Urinary bladder (tissue), 4 donors: Measurements from ENCODE around the gene CTU2. TPM values are rescaled to one million over a fixed set of nuclear protein-coding genes. Genes with fewer than 3 reads are reported as not detected.

Experiments
- DNase-seq: peaks from one replicate; pipeline ENCODE4 v3.0.0-alpha.2; 2015; ENCODE audit errors: extremely low spot score
- H3K27ac ChIP-seq: one replicate; pipeline ENCODE4 v1.5.1; 2013; ENCODE audit warnings: low read depth, mild to moderate bottlenecking, moderate library complexity
- H3K36me3 ChIP-seq: one replicate; pipeline ENCODE4 v1.6.1; 2013; ENCODE audit warnings: mild to moderate bottlenecking, moderate library complexity; ENCODE audit not compliant: insufficient read depth
- H3K4me1 ChIP-seq: one replicate; pipeline ENCODE4 v1.6.1; 2013; ENCODE audit warnings: mild to moderate bottlenecking, moderate library complexity; ENCODE audit not compliant: insufficient read depth
- H3K4me3 ChIP-seq: one replicate; pipeline ENCODE4 v1.5.1; 2013; ENCODE audit warnings: low read depth, low read length
- WGBS: extraction: QIAGEN DNeasy Blood & Tissue Kit; methylation state at CpG from one replicate; pipeline ENCODE4 v1.1.7; 2013; 5-methylcytosine and 5-hydroxymethylcytosine counted together
- polyA plus RNA-seq: library from polyadenylated mRNA; stranded (reverse); fragments of 200-250 nt; gene quantifications from one replicate; pipeline ENCODE4 v1.2.3, GENCODE V29; 2013
- total RNA-seq: library from RNA; depleted of rRNA; stranded (reverse); fragments of >200 nt; gene quantifications from one replicate; pipeline ENCODE4 v1.2.3, GENCODE V29; 2014
- donor health status: healthy with polysubstance abuse.
- donor health status: healthy.

Gene CTU2
- total and polyA plus RNA-seq, 2 donors: 6.8 to 15.4 TPM

DNA sequence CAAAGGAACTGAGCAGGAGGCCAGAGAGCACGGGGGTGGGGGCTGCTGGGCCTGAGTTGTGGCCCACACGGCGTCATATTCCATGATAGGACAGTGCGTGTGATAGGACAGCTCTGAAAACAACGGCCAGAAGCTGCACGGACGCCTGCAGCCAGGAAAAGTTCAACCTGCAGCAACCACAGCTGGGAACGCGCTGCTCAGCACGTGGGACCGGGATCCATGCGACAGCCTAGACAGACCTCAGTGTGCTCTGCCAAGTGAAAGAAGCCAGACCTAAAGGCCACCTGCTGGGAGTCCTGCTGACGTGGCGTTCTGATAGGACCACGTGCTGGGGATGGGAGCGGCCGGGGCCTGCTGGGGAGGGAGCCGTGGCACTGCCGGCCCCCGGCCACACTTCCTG, 21.6 kb downstream of the CTU2 start:
- Histone ChIP-seq H3K36me3 (peaks cover 12% of the 10 kb centered on the region), H3K27ac (no peak overlapping the region), H3K4me3 (no peak overlapping the region), H3K4me1 (no peaks in the 10 kb centered on the region)
- 70% methylated on average over 20 of the region's 20 CpGs for WGBS
- no peak for DNase-seq

DNA sequence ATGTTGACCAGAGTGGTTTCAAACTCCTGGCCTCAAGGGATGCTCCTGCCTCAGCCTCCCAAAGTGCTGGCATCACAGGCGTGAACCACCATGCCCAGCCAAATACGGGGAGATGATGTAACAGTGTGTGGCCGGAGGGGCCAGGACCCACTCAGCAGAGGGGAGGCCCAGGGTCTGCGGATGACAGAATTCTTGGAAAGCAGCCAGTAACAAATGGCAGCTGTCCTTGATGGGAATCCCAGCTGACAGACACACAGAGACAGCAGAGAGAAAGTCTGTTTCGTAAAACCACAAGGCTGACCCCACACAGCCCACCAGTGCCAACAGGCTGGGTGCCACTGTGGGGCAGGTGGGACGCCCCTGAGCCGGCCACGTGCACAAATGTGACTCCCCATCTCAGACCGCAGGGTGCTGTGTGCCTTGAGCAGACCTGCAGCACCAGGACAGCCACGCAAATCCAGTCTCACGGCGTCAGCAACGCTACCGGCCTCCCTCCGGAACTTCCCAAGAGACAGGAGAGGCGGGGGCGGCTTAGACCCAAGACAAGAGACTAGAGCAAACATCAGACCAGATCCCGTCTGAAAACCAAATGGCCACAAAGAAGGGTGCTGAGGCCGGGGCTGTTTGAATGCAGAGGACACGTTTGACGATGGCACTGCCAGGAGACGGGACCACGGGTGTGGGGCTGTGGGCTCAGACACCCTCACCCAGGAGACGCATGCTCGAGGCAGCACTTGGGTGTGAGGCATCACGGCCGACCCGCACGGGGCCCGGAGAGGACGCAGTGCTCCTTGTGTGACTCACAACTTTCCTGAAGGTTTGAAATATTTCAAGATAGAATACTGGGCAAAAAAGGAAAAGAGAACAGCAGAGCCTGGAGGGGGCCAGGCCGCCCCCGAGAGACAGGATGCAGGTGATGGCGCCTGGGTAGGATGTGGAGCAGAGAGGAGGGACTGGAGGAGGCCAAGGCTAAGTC, 24.6 kb downstream of the CTU2 start:
- Histone ChIP-seq H3K4me1 (no peaks in the 10 kb centered on the region), H3K36me3 (peaks cover 10% of the 10 kb centered on the region), H3K4me3 (no peak overlapping the region), H3K27ac (no peak overlapping the region)
- no peak for DNase-seq
- WGBS: 83% methylated on average over 34 of the region's 34 CpGs

DNA sequence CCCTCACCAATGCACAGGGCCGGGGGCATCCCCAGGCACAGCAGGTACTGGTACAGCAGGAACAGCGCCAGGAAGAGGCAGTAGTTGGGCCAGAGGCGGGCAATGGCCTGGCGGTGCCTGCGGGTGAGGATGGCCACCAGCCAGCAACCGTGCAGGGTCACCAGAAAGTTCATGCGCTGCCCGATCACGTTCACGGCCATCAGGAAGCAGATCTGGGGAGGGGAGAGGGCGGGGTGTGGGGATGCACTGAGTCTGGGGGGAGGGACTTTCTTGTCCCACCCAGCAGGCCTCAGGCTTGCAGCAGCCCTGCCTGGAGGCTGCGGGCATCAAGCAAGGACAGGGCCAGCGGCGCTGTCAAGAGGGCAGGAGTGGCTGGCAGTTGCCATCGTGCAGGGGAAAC, 25.4 kb downstream of the CTU2 start:
- WGBS: 80% methylated on average over 15 of the region's 15 CpGs
- Histone ChIP-seq H3K27ac (no peak overlapping the region), H3K4me1 (no peaks in the 10 kb centered on the region), H3K4me3 (no peak overlapping the region), H3K36me3 (peaks cover 6% of the 10 kb centered on the region)
- DNase-seq: no peak

DNA sequence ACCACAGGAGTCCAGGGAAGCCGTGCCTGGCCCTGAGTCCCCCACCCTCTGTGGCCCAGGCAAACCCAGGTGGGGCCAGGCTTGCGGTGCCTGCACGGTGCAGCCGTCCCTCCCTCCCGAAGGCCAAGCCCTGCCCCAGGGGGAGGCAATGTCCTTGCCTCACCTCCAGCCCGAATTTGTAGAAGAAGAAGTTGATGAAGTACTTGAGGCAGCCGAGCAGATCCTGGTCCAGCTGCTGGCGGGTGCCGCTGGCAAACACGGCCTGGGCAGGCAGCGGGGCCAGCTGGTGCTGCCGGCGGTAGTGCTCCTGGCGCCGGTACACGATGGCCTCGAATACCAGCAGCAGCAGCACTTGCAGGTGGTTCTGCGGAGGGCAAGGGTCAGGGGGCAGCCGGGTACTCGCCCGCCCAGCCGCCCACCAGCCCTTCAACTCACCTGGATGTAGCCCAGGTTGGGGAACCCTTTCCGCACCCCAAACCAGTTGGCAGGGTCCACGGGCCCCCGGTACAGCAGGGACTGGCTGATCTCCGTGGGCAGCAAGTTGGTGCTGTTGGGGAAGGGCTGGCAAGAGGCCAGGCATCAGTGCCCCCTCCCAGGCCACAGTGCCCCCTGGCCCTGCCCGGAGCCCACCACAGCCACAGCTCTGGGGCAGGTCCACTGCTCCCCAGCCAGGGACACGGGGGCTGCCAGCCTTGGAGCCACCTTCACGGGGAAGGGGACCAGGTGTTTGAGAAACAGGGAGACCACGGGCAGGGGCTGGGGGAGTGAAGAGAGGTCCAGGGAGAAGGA, 26.1 kb downstream of the CTU2 start:
- H3K4me1 ChIP-seq: no peaks in the 10 kb centered on the region
- 77% methylated on average over 30 of the region's 30 CpGs for WGBS
- H3K4me3 ChIP-seq: no peak overlapping the region
- no peak overlapping the region for H3K27ac ChIP-seq
- peaks cover 3% of the 10 kb centered on the region for H3K36me3 ChIP-seq
- no peak for DNase-seq

DNA sequence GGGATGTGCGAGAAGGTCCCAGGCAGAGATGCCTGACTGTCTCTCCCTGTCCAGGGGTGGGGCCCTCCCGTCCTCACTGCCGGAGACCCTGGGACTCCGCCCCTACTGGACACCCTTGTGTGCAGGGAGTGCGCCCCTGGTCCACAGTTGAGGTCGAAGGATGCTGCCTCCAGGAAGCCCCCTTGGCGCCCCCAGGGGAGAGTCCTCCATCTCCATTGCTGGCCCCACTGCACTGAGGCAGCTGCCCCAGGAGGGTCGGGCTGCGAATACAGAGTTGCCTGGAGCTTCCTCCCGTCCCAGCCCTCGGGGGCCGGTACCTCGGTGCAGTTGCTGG, 26.6 kb downstream of the CTU2 start:
- no peaks in the 10 kb centered on the region for H3K4me1 ChIP-seq
- DNase-seq: no peak
- H3K4me3 ChIP-seq: no peak overlapping the region
- WGBS: 81% methylated on average over 13 of the region's 13 CpGs
- H3K27ac ChIP-seq: no peak overlapping the region
- peaks cover 3% of the 10 kb centered on the region for H3K36me3 ChIP-seq

DNA sequence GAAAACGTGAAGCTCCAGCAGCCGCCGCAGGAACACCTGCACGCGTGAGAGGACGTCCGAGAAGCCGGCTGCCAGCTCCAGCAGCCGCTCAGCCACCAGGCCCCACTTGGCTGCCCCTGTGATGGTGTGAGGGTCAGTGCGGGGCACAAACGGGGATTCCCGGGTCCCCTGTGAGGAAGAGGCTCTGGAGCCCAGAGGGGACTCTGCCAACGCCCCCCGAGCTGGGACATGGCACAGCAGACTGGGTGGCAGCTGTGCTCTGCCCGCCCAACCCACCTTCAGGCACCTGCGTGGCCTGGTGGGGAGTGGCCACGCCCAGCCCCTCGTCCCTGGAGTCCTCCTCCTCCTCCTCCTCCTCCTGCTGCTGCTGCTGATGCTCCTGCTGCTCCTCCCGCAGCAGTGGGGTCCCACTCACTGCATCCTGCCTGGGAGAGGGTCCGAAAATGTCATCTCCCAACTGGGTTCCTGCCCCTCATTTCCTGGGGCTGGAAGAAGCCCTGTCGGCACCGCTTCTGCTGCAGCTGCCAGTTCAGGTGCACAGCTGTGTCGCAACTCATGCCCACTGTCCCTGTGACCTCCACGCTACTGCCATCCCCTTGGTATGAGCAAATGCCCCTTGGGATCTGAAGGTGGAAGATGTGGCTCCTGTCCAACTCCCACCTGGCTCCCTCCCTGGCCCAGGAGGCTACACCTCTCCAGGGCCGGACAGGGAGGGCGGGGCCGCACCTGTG, 27.5 kb downstream of the CTU2 start:
- Histone ChIP-seq H3K27ac (no peak overlapping the region), H3K36me3 (peaks cover 3% of the 10 kb centered on the region), H3K4me3 (no peak overlapping the region), H3K4me1 (no peaks in the 10 kb centered on the region)
- WGBS: 90% methylated on average over 27 of the region's 27 CpGs
- no peak for DNase-seq

DNA sequence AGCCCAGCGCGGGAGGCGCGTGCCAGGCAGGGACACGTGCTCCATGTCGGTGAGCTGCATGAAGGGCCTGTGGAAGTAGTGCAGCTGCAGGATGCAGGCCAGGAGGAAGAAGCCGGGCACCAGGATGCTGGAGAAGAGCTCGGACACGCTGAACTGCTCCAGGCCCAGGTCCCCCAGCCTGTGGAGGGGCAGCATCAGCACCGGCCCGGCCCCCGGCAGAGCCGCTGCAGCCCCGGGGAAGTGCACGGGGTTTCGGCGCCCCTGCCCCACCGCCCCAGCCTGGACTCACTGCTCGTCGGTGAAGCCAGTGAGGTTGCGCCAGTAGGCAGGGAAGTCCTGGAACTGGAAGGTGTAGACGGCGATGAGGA, 28.0 kb downstream of the CTU2 start:
- H3K27ac ChIP-seq: no peak overlapping the region
- 93% methylated on average over 23 of the region's 23 CpGs for WGBS
- DNase-seq: no peak
- H3K36me3 ChIP-seq: peaks cover 3% of the 10 kb centered on the region
- no peak overlapping the region for H3K4me3 ChIP-seq
- no peaks in the 10 kb centered on the region for H3K4me1 ChIP-seq

DNA sequence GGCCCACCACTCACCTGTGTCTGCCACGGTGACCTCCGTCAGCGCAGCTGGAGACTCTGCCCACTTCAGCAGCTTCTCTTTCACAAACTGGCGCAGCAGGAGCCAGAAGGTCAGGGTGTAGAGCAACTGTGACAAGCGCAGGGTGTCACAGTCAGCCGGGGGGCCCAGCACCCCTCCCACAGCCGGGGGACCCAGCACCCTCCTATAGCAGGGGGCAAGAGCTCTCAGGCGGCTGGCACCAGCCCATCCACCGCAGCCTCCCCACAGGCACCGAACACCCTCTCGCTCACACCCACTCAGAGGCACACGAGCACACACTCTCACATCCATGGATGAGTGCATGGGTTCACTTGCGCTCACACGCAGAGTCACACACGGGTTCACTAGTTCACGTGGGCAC, 28.8 kb downstream of the CTU2 start:
- Histone ChIP-seq H3K4me3 (no peak overlapping the region), H3K4me1 (no peaks in the 10 kb centered on the region), H3K36me3 (no peaks in the 10 kb centered on the region), H3K27ac (no peak overlapping the region)
- no peak for DNase-seq
- WGBS: 94% methylated on average over 16 of the region's 16 CpGs

DNA sequence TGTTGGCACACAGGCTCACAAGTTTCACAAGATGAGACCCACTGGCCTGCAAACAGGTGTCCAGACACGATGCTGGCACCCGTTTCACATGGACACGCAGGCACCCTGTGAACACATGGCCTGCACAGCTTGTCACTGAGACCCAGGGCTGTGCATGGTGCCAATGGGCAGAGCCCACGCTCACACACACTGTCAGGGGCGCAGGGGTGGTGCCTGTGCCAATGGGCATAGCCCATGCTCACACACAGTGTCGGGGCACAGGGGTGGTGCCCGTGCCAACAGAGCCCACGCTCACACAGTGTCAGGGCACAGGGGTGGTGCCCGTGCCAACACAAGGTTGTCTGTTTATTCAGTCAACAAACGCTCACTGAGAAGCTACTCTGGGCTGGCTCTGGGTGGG, 29.3 kb downstream of the CTU2 start:
- H3K4me3 ChIP-seq: no peak overlapping the region
- no peak overlapping the region for H3K27ac ChIP-seq
- 90% methylated on average over 10 of the region's 10 CpGs for WGBS
- DNase-seq: no peak
- no peaks in the 10 kb centered on the region for H3K4me1 ChIP-seq
- H3K36me3 ChIP-seq: no peaks in the 10 kb centered on the region

DNA sequence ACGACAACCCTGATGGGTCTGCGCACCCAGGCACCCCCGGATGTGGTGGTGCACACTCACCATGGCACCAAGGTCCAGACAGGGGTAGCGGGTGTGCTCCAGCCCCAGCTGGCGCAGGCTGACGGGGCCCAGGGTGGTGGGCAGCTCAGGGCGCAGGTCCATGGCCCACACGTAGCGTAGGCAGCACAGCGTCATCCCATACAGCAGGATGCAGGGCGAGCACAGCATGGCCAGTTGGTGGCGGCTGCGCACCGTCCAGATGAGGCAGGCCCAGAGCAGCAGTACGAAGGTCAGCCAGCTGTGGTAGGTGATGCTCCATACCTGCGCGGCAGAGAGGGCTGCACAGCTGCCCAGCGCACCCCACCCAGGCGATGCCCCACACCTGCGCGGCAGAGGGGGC, 29.8 kb downstream of the CTU2 start:
- H3K36me3 ChIP-seq: no peaks in the 10 kb centered on the region
- 93% methylated on average over 21 of the region's 21 CpGs for WGBS
- no peak overlapping the region for H3K4me3 ChIP-seq
- no peak for DNase-seq
- H3K27ac ChIP-seq: no peak overlapping the region
- no peaks in the 10 kb centered on the region for H3K4me1 ChIP-seq

DNA sequence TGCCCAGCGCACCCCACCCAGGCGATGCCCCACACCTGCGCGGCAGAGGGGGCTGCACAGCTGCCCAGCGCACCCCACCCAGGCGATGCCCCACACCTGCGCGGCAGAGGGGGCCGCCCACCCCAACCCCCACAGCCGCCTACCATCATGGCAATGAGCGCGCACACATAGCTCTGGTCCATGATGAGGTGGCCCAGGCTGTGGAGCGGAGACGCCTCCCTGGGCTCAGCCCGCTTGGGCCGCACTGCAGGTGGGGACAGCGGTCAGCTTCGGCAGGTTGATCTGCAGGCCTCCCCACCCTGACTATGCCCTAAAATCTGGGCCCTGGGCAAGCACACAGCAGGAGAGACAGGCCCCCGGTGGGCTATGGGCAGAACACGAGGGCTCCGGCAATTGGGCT, 30.2 kb downstream of the CTU2 start:
- no peaks in the 10 kb centered on the region for H3K4me1 ChIP-seq
- 95% methylated on average over 21 of the region's 21 CpGs for WGBS
- DNase-seq: no peak
- H3K36me3 ChIP-seq: no peaks in the 10 kb centered on the region
- H3K27ac ChIP-seq: no peak overlapping the region
- H3K4me3 ChIP-seq: no peak overlapping the region

DNA sequence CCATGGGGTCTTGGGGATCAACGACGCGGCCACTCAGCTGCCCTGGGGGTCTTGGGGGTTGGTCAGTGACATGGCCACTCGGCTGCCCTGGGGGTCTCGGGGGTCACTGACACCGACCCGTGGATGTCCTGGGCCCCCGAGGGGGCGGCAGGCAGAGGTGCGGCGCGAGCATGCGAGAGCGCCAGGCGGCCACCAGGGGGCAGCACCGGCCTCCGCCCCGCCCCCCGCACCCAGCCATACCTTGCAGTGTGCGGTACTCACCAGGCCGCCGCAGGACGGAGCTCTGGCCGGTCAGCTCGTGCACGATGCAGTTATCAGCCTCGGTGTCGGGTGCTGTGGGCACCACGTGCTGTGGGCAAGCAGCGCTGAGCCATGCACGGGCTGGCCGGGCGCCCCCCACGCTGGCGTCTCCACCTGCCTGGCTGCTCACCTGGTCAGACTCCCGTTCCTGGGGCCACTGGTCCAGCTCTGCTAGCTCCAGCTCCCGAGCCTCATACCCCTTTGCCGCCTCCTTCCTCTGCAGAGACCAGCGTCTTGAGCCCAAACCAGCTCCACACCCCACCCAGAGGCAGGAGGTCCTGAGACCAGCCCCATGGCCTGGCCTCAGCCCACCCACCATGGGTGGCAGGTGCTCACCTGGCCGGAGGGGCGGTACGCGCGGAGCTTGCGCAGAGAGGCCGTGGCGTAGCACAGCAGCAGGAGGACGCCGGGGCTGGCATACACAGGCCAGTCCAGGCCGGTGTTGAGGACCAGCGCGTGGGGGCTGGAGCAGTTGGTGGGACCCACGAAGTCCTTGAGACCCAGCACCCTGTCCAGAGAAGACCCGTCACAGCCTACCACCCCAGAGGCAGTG, 31.2 kb downstream of the CTU2 start:
- Histone ChIP-seq H3K27ac (no peak overlapping the region), H3K36me3 (no peaks in the 10 kb centered on the region)
- DNase-seq: no peak

More for the DNA sequence above, 31.2 kb downstream of the CTU2 start:
- WGBS: 40% methylated on average over 54 of the region's 54 CpGs
- Histone ChIP-seq H3K4me1 (no peaks in the 10 kb centered on the region), H3K4me3 (no peak overlapping the region)
